Erythroblast (primary cell): Measurements from ENCODE around the gene ARHGEF6.
"Not testable (repeated sequence)": the region's sequence is repeated elsewhere in the genome, so short reads cannot be mapped to it uniquely, and the experiment has no call there.

Experiments
- DNase-seq, 2 experiments: peaks; one replicate each; lab custom pipeline; 2025; lab: John Stamatoyannopoulos, UW
- GATA1 ChIP-seq: IDR thresholded peaks from 2 replicates; pipeline ENCODE4 v1.6.1; 2011; ENCODE audit warnings: low read depth, mild to moderate bottlenecking, control low read depth, low read length, moderate library complexity
- POLR2A ChIP-seq: IDR thresholded peaks from 2 replicates; pipeline ENCODE4 v1.6.1; 2011; ENCODE audit warnings: mild to moderate bottlenecking, low read length

Gene ARHGEF6

DNA sequence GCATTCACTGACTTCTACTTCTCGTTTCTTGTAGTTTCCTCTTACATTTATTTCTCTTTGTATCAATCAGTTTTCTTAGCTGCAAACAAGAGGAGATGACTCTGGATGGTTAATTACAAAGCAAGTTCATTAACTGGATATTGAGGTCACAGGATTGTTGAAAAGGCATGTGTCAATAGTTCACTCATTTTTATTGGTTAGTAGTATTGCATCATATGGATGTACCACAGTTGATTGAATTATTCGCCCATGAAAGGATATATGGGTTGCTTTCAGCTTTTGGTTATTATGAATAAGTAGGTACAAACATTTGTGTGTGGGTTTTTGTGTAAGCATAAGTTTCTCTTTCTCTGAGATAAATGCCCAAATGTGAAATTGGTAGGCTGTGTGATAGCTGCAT lies 21.8 kb upstream of the ARHGEF6 start:
- DNase-seq = no peak
- no peak for TF ChIP-seq POLR2A
- no peak for TF ChIP-seq GATA1

GRCh38 chrX:136797787-136798186 lies 17.1 kb upstream of the ARHGEF6 start:
- no peak for TF ChIP-seq GATA1
- no peak for TF ChIP-seq POLR2A
- DNase-seq = no peak

- not testable (repeated sequence) for DNase-seq
These were observed 14.4 kb upstream of the ARHGEF6 start for GRCh38 chrX:136795132-136795531.

DNA sequence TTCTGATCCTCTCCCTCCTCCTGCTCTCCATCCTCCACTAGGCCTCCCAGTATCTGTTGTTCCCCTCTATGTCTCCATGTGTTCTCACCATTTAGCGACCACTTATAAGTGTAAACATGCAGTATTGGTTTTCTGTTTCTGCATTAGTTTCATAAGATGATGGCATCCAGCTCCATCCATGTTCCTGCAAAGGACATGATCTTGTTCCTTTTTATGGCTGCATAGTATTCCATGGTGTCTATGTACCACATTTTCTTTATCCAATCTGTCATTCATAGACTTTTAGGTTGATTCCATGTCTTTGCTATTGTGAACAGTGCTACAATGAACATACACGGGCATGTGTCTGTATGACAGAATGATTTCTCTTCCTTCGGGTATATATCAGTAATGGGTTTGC lies 13.9 kb upstream of the ARHGEF6 start:
- DNase-seq = not testable (repeated sequence)

- no peak for DNase-seq
- no peak for TF ChIP-seq POLR2A
- TF ChIP-seq GATA1 = no peak
These were observed 13.3 kb upstream of the ARHGEF6 start for GRCh38 chrX:136794080-136794479.

- TF ChIP-seq POLR2A (no peak), GATA1 (no peak)
- no peak for DNase-seq
These were observed 9.1 kb upstream of the ARHGEF6 start for GRCh38 chrX:136789856-136790255.

DNA sequence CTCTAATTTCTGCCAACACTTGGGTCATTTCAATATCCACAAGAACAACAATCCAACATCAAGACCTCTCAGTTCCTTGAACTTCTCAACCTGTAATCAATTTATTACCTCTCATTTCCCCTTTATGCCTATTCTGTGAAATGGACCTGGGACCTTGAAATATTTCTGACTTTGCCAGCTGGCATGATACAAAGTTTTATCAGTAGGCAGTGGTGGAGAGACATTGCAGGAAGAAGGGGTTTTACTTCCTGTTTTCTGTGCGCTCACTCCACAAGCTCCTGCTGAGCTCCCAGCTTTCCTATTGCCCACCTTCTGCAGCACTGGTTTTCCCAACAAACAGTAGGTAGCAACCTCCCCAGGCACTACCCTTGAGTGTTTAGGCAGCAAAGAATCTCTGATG lies 3.5 kb upstream of the ARHGEF6 start:
- TF ChIP-seq POLR2A = peak; percentile 27
- TF ChIP-seq GATA1 = no peak
- DNase-seq = peak in 1 of 2 experiments; percentile 3

- TF ChIP-seq POLR2A (no peak), GATA1 (no peak)
These were observed 2.4 kb upstream of the ARHGEF6 start for GRCh38 chrX:136783159-136783558.

GRCh38 chrX:136781180-136781797 lies 557 bp upstream of the ARHGEF6 start:
- no peak for DNase-seq
- TF ChIP-seq GATA1 (no peak), POLR2A (no peak)

More at GRCh38 chrX:136783159-136783558, 2.4 kb upstream of the ARHGEF6 start:
- no peak for DNase-seq

DNA sequence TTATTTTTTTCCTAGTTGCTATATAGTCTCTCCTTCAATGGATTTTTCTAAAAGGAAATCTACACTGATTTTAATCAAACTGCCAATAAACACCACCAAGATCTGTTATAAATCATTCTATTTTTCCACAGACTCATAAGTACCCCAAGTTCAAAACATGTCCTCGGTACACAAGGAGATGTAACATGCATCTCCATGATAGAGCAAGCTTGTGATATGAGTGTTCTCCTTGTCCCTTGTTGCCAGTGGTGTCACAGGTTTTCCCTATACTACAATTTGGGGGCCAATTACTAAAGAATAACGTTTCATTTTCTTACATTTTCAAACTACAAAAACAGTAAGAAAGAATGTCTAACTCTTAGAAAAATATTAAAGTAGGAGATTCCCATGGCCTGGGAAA lies 491 bp downstream of the ARHGEF6 start:
- DNase-seq = no peak
- TF ChIP-seq GATA1 = no peak
- TF ChIP-seq POLR2A = no peak

- peak; percentile 36 for TF ChIP-seq POLR2A
- no peak for TF ChIP-seq GATA1
- peak; percentile 9 to 26 for DNase-seq
These were observed 1.4 kb downstream of the ARHGEF6 start for GRCh38 chrX:136779346-136779781.

- TF ChIP-seq POLR2A (no peak), GATA1 (no peak)
- no peak for DNase-seq
These were observed 1.8 kb downstream of the ARHGEF6 start for GRCh38 chrX:136778916-136779315.

DNA sequence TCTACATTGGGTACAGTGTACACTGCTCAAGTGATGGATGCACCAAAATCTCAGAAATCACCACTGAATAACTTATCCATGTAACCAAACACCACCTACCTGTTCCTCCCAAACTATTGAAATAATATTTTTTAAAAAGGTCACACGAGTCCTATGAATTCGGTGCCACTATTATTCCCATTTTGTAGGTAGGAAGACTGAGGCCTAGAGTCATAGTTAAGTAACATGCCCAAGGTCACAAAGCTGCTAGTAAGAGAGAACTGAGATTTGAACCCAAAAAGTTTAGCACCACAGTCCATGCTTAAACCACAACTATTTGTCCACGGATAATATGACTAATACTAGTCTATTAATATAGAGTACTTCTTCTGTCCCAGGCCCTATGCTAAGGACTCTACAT lies 2.7 kb downstream of the ARHGEF6 start:
- TF ChIP-seq POLR2A (no peak), GATA1 (no peak)
- no peak for DNase-seq

DNA sequence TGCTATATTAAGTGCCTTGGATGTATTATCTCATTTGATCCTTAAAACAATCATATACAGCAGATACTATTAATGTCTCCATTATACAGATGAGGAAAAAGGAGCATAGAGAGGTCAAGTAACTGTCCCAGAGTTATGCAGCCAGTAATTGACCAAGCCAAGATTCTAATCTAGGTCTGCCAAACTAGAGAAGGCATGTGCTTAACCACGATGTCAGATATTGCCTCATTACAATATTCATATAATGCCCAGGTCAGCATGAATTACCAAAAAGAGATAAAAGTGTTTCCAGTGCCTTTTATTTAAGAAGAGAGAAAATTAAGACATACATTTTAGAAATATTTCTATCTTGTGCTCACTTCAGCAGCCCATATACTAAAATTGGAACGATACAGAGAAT lies 7.1 kb downstream of the ARHGEF6 start:
- DNase-seq = peak in 1 of 2 experiments; percentile 17
- TF ChIP-seq GATA1 (no peak), POLR2A (no peak)

DNA sequence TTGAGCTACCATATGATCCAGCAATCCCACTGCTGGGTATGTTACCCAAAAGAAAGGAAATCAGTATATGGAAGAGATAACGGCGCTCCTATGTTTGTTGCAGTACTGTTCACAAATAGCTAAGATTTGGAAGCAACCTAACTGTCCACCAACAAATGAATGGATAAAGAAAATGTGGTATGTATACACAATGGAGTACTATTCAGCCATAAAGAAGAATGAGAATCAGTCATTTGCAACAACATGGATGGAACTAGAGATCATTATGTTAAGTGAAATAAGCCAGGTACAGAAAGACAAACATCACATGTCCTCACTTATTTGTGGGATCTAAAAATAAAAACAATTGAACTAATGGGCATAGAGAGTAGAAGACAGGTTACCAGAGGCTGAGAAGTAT lies 8.9 kb downstream of the ARHGEF6 start:
- DNase-seq = not testable (repeated sequence)

DNA sequence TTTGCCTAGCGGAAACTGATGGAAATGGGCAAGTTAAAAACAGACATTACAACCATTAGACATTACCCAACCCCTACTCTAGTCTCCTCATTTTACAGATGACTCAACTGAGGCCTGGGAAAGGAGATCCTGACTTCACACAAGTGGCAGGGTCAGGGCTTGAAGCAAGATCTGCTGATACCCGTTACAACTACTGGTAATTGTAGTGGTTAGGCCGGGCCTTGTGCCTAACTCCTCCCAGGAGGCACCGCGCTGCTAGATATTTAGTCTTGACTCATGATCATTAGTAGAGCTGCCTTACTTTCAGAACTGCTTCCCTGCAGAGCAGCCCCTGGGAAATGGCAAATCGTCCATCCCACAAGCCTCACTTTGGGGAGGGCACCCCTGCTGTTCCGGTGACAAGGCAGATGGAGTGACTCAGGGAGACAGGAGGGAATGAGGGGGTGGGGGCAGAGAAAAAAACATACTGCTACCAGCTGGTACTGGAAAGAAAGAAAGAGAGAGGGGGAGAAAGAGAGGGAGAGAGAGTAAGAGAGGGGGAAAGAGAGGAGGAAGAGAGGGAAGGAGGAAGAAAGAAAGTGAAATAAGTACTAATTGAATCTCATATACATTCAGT lies 12.2 kb downstream of the ARHGEF6 start:
- DNase-seq = peak; percentile 67 to 82

More for the DNA sequence above, 12.2 kb downstream of the ARHGEF6 start:
- TF ChIP-seq GATA1 (no peak), POLR2A (peak; percentile 66)
